Islet precursor cell (in vitro differentiated cells): Measurements from ENCODE around the gene ANKRD42.

Experiments used
- DNase-seq: peaks from one replicate; pipeline ENCODE4 v3.0.0-alpha.2; 2018

ANKRD42 gene

GRCh38 chr11:83293457-83293774 is 99.9 kb downstream of the ANKRD42 start:
- DNase-seq: no peak

GRCh38 chr11:83294208-83294607 is 100.7 kb downstream of the ANKRD42 start:
- no peak for DNase-seq
